PC-3 (cell line): ENCODE measurements around the gene PLXNB2. TPM values are rescaled to one million over a fixed set of nuclear protein-coding genes. Genes with fewer than 3 reads are reported as not detected.

ENCODE experiments used
- ATAC-seq: fragments of 200-7000 bp; cut with Tn5 transposase; 2 replicates; pipeline ENCODE4 v1.9.1; 2020; ENCODE audit warnings: mild to moderate bottlenecking, moderate library complexity
- BruUV-seq: library from RNA; stranded (reverse); fragments of 400-500 nt; replicated peaks from 2 replicates; lab custom pipeline; 2021; lab: Mats Ljungman, UMichigan
- CTCF ChIA-PET: fragments of 300-600 bp; sonication (Branson Sonifier 250); formaldehyde crosslinking; loops from one replicate; lab custom pipeline; 2022; ENCODE audit warnings: antibody characterized with exemption; lab: Charles Lee
- POLR2A ChIA-PET: fragments of 300-600 bp; sonication (Branson Sonifier 250); formaldehyde crosslinking; loops from one replicate; lab custom pipeline; 2022; ENCODE audit warnings: antibody characterized with exemption; ENCODE audit not compliant: unreplicated experiment; lab: Charles Lee
- DNase-seq: peaks from one replicate; pipeline ENCODE4 v3.0.0-alpha.2; 2015
- H2AFZ ChIP-seq: fragments of 300-600 bp; sonication (generic); 2 replicates; pipeline ENCODE4 v1.6.0; 2016; ENCODE audit warnings: antibody characterized with exemption, low read length
- H3F3A ChIP-seq: fragments of 300-600 bp; sonication (generic); one replicate; pipeline ENCODE4 v1.6.0; 2017; ENCODE audit warnings: antibody characterized with exemption, low read length, control low read depth, mild to moderate bottlenecking; ENCODE audit not compliant: unreplicated experiment
- H3K27ac ChIP-seq: fragments of 300-600 bp; sonication (generic); 2 replicates; pipeline ENCODE4 v1.5.1; 2016; ENCODE audit warnings: mild to moderate bottlenecking, low read length
- H3K27me3 ChIP-seq: fragments of 300-600 bp; sonication (generic); 2 replicates; pipeline ENCODE4 v1.6.1; 2016; ENCODE audit warnings: low read length, mixed read lengths
- H3K36me3 ChIP-seq: fragments of 300-600 bp; sonication (generic); 2 replicates; pipeline ENCODE4 v1.6.1; 2016; ENCODE audit warnings: low read depth, mixed run types, low read length, mixed read lengths
- H3K4me1 ChIP-seq: fragments of 300-600 bp; sonication (generic); 2 replicates; pipeline ENCODE4 v1.5.1; 2016; ENCODE audit warnings: low read length; ENCODE audit not compliant: insufficient read depth
- H3K4me2 ChIP-seq: fragments of 300-600 bp; sonication (generic); 2 replicates; pipeline ENCODE4 v1.6.0; 2016; ENCODE audit warnings: low read length
- H3K4me3 ChIP-seq: fragments of 300-600 bp; sonication (generic); 2 replicates; pipeline ENCODE4 v1.5.1; 2016; ENCODE audit warnings: mild to moderate bottlenecking, low read length, mixed read lengths
- H3K79me2 ChIP-seq: fragments of 300-600 bp; sonication (generic); 2 replicates; pipeline ENCODE4 v1.6.1; 2017; ENCODE audit warnings: low read length, mixed read lengths
- H3K9ac ChIP-seq: fragments of 300-600 bp; sonication (generic); 2 replicates; pipeline ENCODE4 v1.6.0; 2016; ENCODE audit warnings: mild to moderate bottlenecking, low read length
- H3K9me2 ChIP-seq: fragments of 300-600 bp; sonication (generic); replicated peaks from 2 replicates; pipeline ENCODE4 v1.6.1; 2016; ENCODE audit warnings: mixed run types, low read length, mixed read lengths
- H3K9me3 ChIP-seq: fragments of 300-600 bp; sonication (generic); 2 replicates; pipeline ENCODE4 v1.6.1; 2016; ENCODE audit warnings: low read length, mixed read lengths
- H4K20me1 ChIP-seq: fragments of 300-600 bp; sonication (generic); 2 replicates; pipeline ENCODE4 v1.6.1; 2016; ENCODE audit warnings: low read length, mixed read lengths
- EZH2 ChIP-seq: fragments of 300-600 bp; sonication (generic); IDR thresholded peaks from one replicate; pipeline ENCODE4 v1.6.1; 2017; ENCODE audit warnings: antibody characterized with exemption, mild to moderate bottlenecking, low read length; ENCODE audit not compliant: unreplicated experiment
- EZH2phosphoT487 ChIP-seq: fragments of 300-600 bp; sonication (generic); IDR thresholded peaks from 2 replicates; pipeline ENCODE4 v1.6.1; 2018; ENCODE audit warnings: mild to moderate bottlenecking, antibody characterized with exemption, low read length, borderline replicate concordance
- intact Hi-C: fragments of 100-400 bp; cut with micrococcal nuclease; formaldehyde crosslinking; loops from 2 replicates; pipeline ENCODE4 v1.9.0; 2023
- total RNA-seq: library from RNA; depleted of rRNA; stranded (reverse); fragments of >200 nt; gene quantifications from 2 replicates; pipeline ENCODE4 v1.2.3, GENCODE V29; 2014
- TF ChIP-seq, protein P1 (sequence below): fragments of 300-600 bp; sonication (generic); conservative IDR thresholded peaks from 2 replicates; pipeline ENCODE4 v1.5.1; 2017; ENCODE audit warnings: antibody characterized with exemption, low read depth, mild to moderate bottlenecking, low read length

The PLXNB2 gene
- total RNA-seq, 1 experiment from 2014 or later = 68.2 TPM

DNA sequence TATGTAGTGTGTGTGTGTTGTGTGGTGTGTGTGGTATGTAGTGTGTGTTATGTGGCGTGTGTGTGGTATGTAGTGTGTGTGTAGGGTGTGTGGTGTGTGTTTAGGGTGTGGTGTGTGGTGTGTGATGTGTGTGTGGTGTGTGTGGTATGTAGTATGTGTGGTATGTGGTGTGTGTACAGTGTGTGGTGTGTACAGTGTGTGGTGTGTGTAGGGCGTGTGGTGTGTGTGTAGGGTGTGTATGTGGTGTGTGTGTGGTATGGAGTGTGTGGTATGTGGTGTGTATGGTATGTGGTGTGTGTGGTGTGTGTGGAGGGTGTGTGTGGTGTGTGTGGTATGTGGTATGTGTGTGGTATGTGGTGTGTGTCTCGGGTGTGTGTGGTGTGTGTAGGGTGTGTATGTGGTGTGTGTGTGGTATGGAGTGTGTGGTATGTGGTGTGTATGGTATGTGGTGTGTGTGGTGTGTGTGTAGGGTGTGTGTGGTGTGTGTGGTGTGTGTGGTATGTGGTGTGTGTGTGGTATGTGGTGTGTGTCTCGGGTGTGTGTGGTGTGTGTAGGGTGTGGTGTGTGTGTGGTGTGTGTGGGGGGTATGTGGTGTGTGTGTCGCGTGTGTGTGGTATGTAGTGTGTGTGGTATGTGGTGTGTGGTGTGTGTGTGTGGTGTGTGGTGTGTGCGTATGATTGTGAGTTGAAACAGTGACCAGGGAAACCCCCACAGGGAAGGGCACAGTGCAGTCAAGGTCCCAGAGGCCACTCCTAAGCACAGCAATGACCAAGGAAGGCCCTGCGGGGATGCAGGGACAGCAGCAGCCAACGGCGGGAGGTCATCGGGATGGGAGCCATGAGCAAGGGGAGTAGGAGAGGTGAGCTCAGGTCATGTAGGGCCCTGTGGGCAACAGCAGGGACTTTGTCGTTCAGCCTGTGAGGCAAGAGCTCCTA is 32.8 kb upstream of the PLXNB2 start:
- no peak overlapping the region for H3K9ac ChIP-seq
- no peak for TF ChIP-seq EZH2
- no peak for TF ChIP-seq EZH2phosphoT487
- TF ChIP-seq, protein P1, sequence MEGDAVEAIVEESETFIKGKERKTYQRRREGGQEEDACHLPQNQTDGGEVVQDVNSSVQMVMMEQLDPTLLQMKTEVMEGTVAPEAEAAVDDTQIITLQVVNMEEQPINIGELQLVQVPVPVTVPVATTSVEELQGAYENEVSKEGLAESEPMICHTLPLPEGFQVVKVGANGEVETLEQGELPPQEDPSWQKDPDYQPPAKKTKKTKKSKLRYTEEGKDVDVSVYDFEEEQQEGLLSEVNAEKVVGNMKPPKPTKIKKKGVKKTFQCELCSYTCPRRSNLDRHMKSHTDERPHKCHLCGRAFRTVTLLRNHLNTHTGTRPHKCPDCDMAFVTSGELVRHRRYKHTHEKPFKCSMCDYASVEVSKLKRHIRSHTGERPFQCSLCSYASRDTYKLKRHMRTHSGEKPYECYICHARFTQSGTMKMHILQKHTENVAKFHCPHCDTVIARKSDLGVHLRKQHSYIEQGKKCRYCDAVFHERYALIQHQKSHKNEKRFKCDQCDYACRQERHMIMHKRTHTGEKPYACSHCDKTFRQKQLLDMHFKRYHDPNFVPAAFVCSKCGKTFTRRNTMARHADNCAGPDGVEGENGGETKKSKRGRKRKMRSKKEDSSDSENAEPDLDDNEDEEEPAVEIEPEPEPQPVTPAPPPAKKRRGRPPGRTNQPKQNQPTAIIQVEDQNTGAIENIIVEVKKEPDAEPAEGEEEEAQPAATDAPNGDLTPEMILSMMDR = no peak
- no peaks in the 10 kb centered on the region for H3K9me3 ChIP-seq
- no peak overlapping the region for H3K4me3 ChIP-seq
- no peaks in the 10 kb centered on the region for H3K4me1 ChIP-seq
- H3K79me2 ChIP-seq = no peaks in the 10 kb centered on the region
- DNase-seq (no peak), ATAC-seq (no peak)
- no peaks in the 10 kb centered on the region; the same call in 1 of the 2 replicates for H3K36me3 ChIP-seq
- intact Hi-C loops = loop anchor here (5.0 kb wide), 2 partner anchors 68 to 88 kb away; partner anchors contain the start of genes HDAC10 and MAPK11
- ChIA-PET POLR2A (no interaction called here), CTCF (no interaction called here)
- H3K9me2 ChIP-seq = no peaks in the 10 kb centered on the region
- no peak overlapping the region for H2AFZ ChIP-seq
- H3F3A ChIP-seq = no peaks in the 10 kb centered on the region
- no peak overlapping the region for H3K27ac ChIP-seq
- no peak overlapping the region for H3K4me2 ChIP-seq
- BruUV-seq = no TSS peak
- no peaks in the 10 kb centered on the region for H3K27me3 ChIP-seq
- no peaks in the 10 kb centered on the region for H4K20me1 ChIP-seq

DNA sequence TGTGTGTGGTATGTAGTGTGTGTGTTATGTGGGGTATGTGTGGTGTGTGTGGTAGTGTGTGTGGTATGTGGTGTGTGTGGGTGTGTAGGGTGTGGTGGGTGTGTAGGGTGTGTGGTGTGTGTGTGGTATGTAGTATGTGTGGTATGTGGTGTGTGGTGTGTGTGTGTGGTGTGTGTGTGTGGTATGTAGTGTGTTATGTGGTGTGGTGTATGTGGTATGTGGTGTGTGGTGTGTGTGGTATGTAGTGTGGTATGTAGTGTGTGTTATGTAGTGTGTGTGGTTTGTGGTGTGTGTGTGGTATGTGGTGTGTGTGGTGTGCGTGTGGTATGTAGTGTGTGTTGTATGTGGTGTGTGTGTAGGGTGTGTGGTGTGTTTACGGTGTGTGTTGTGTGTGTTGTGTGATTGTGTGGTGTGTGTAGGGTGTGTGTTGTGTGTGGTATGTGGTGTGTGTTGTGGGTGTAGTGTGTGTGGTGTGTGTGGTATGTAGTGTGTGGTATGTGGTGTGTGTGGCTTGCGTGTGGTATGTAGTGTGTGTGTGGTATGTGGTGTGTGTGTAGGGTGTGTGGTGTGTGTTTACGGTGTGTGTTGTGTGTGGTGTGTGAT is 31.5 kb upstream of the PLXNB2 start:
- Histone ChIP-seq H4K20me1 (no peaks in the 10 kb centered on the region), H3K4me1 (no peaks in the 10 kb centered on the region), H3K36me3 (no peaks in the 10 kb centered on the region; the same call in 1 of the 2 replicates), H2AFZ (no peak overlapping the region), H3K27me3 (no peaks in the 10 kb centered on the region), H3K27ac (no peak overlapping the region), H3K9me3 (no peaks in the 10 kb centered on the region), H3K9me2 (no peaks in the 10 kb centered on the region), H3K79me2 (no peaks in the 10 kb centered on the region), H3K4me2 (no peak overlapping the region), H3K4me3 (no peak overlapping the region), H3F3A (no peaks in the 10 kb centered on the region), H3K9ac (no peak overlapping the region)
- BruUV-seq = no TSS peak
- intact Hi-C loops = no loop called here
- TF ChIP-seq, protein P1 = no peak
- TF ChIP-seq EZH2phosphoT487 (no peak), EZH2 (no peak)
- DNase-seq = no peak
- CTCF ChIA-PET = no interaction called here
- POLR2A ChIA-PET = no interaction called here
- ATAC-seq = no peak
